22Rv1 (cell line): ENCODE results near the gene PRRX1.

Source experiments
- H3K27ac ChIP-seq: fragments of 450-650 bp; 2 replicates; pipeline ENCODE4 v1.5.1; 2017
- ZFX ChIP-seq: fragments of 450-650 bp; IDR thresholded peaks from 2 replicates; pipeline ENCODE4 v1.6.1; 2017; ENCODE audit warnings: antibody characterized with exemption, borderline replicate concordance
- TF ChIP-seq, protein P1 (sequence below): fragments of 450-650 bp; IDR thresholded peaks from 2 replicates; pipeline ENCODE4 v1.5.1; 2017; ENCODE audit warnings: mild to moderate bottlenecking

Gene PRRX1

DNA sequence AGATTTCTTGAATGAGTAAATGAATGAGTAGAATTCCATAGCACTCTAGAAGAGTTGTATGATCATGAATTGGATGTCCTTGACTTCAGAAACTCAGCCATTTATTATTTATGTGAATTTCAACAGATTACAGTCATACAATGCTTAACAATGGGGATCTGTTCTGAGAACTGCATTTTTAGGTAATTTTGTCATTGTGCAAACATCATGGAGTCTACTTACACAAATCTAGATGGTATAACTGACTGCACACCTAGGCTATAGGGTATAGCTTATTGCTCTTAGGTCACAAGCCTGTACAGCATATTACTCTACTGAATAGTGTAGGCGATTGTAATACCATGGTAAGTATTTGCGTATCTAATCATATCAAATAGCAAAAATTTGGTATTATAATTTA, 59.6 kb downstream of the PRRX1 start:
- TF ChIP-seq, protein P1, sequence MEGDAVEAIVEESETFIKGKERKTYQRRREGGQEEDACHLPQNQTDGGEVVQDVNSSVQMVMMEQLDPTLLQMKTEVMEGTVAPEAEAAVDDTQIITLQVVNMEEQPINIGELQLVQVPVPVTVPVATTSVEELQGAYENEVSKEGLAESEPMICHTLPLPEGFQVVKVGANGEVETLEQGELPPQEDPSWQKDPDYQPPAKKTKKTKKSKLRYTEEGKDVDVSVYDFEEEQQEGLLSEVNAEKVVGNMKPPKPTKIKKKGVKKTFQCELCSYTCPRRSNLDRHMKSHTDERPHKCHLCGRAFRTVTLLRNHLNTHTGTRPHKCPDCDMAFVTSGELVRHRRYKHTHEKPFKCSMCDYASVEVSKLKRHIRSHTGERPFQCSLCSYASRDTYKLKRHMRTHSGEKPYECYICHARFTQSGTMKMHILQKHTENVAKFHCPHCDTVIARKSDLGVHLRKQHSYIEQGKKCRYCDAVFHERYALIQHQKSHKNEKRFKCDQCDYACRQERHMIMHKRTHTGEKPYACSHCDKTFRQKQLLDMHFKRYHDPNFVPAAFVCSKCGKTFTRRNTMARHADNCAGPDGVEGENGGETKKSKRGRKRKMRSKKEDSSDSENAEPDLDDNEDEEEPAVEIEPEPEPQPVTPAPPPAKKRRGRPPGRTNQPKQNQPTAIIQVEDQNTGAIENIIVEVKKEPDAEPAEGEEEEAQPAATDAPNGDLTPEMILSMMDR = no peak
- no peak for TF ChIP-seq ZFX
- no peak overlapping the region for H3K27ac ChIP-seq

DNA sequence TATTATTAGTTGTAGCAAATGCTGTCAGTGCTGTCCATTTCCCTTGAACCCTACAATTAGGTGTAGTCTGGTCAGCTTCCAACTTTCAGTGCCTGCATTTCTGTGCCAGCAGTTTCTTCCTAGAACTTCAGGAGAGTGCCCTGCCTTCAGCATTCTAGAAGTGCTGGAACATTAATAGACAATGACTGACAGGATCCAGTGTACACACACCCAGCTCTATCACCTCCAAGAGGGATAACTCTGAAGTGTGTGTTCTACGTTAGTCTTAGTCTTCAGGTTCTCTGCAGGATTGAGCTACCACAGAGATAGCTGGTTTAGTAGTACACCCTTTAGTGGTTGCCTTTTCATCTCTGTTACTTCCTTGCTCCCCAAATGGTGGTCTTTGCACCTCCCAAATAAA, 61.4 kb downstream of the PRRX1 start:
- H3K27ac ChIP-seq = no peak overlapping the region
- TF ChIP-seq ZFX = no peak
- TF ChIP-seq, protein P1 = no peak

DNA sequence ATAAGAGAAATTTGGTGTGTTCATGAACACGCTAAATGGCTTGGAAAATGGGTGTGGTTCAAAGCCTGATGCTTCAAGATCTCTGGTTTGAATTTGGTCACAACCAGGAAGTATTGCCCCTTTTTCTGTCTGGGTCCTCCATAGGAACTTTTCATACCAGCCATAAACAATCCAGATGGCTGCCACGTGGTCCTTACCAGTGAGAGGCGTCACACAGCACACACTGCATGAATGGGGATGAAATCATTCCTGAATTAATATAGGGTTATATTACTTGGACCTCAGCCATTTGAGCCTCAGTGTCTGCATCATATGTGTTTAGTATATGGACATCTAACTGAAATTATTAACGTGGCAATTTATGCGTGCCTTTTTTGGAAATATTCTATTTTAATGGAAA, 64.0 kb downstream of the PRRX1 start:
- H3K27ac ChIP-seq = no peak overlapping the region
- TF ChIP-seq, protein P1 = no peak
- TF ChIP-seq ZFX = no peak

DNA sequence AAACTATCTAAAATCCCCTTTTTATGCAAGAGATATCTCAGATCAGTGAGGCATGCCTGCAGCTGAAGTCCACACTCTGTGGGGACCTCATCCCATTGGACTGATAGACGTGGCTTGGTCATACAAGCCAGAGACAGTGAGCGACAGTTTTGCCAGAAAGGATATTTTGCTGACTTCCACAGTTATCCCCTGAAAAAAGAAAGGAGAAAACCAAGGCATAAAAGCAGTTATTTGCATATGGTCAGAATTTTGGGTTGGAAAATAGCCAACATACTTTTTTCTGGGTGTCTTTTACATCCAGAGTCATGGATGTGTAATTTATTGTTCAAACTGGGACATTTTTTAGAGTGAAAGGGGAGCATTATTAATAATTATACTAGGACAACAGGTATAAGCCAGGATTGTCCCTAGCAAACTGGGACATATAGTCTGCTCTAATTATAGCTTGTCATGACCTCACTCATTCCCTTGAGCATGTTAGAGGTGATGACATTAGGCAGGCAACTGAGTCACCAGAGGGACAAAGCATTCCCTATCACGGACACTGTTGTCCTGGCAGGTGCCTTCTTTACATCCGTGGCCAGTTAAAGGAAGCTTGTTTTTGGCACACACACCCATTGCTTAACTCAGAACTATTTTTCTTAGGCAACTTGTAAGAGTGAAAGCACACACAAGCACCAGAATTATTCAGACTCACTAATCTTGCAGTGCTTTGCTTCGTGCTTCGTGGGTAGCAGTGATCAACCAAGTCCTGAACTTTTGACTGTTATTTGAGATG, 65.5 kb downstream of the PRRX1 start:
- TF ChIP-seq, protein P1 = no peak
- TF ChIP-seq ZFX = no peak
- no peak overlapping the region for H3K27ac ChIP-seq

DNA sequence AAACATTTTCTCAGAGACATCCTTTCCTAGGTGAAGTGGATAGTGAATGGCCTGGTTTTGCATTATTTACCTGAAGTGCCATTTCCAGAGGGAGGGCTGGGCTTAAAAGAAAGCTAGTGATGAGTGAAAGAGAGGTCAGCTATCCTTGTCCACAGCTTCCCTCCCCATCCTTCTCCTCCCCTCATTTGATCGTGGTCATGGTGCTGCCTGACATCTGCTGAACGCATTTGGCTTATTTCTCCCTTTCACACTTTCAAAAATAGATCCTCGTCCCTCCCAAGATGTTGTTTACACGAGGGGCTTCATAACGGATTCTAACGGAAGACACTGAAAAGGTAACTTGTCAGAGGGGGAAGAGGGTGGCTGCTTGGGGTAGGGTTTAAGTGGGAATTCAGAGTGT, 66.1 kb downstream of the PRRX1 start:
- no peak overlapping the region for H3K27ac ChIP-seq
- TF ChIP-seq ZFX = no peak
- TF ChIP-seq, protein P1 = no peak

DNA sequence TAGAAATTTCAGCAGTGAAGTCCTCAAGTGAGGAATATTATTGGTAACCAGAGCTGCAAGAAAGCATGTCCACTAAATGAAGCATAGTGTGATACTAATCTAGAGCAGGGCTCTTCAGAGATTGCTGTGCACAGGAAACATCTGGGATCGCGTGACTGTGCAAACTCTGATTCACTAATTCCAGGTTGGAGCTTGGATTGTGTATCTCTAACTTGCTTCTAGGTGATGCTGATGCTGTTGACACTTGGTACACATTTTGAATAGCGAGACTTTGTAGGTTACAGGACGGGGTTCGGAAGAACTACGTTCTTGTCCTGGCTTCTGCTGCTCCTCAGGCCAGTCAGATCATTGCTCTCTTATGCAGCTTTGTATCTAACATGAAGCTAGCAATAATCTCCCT, 66.5 kb downstream of the PRRX1 start:
- TF ChIP-seq, protein P1 = no peak
- TF ChIP-seq ZFX = no peak
- no peak overlapping the region for H3K27ac ChIP-seq

DNA sequence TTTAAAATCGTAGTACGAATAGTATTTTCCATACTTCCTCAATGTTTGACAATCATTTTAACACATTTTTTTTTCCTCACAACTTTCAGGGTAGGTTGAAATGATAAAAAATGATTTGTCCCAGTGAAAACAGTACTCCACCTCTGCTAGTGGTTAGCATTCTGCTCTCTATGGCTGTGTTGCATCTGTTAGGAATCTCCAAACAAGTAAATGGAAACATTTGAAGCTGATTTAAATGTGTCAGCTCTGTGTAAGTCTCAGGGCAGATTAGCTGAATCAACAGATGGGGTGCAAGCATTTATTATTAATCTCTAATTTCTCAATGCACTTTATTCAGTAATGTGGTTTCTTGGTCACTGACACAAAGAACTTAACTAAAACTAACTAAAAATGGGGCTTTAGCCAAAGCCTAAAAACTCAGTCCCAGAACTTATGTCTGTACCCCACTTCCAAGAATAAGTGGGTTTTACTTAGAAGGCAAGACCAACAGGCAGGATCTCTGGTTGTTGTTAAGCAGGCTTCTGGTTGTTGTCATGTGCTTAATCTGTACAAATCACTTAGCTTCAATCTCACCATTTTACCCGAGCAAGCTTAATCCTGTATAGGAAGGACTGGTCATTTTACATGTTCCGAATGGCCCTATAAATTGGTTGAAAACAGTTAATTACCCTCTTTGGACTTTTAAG, 67.8 kb downstream of the PRRX1 start:
- no peak overlapping the region for H3K27ac ChIP-seq
- TF ChIP-seq, protein P1 = no peak
- TF ChIP-seq ZFX = no peak
